ENCODE results near the gene GRK5. TPM values are rescaled to one million over a fixed set of nuclear protein-coding genes. Genes with fewer than 3 reads are reported as not detected.
"Not testable (repeated sequence)": the region's sequence is repeated elsewhere in the genome, so short reads cannot be mapped to it uniquely, and the experiment has no call there.

The GRK5 gene
- total RNA-seq, 4 donors from 2014 or later = 10.0 to 61.9 (median 18.1) TPM

- Histone ChIP-seq H3K36me3 (no peaks in the 10 kb centered on the region), H3K4me3 (no peak overlapping the region), H3K9me3 (no peaks in the 10 kb centered on the region), H3K27me3 (no peaks in the 10 kb centered on the region), H3K27ac (peak overlapping the region; percentile 51 to 76 (median 66)), H3K4me1 (peaks cover 0 to 11% (median 4%) of the 10 kb centered on the region in 4 donors)
- TF ChIP-seq CTCF (IDR thresholded peaks at IDR 0.05) = no peak
- TF ChIP-seq POLR2A (IDR thresholded peaks at IDR 0.05) = no peak
- DNase-seq = no peak
Measured at GRCh38 chr10:119222966-119223386, 15.6 kb downstream of the GRK5 start.

- no peaks in the 10 kb centered on the region for H3K27me3 ChIP-seq
- no peaks in the 10 kb centered on the region for H3K36me3 ChIP-seq
- H3K9me3 ChIP-seq = no peaks in the 10 kb centered on the region
- peaks cover 0 to 11% (median 4%) of the 10 kb centered on the region in 4 donors for H3K4me1 ChIP-seq
- H3K27ac ChIP-seq = peak overlapping the region in 1 of 4 donors; percentile 58
- no peak for DNase-seq
- no peak overlapping the region for H3K4me3 ChIP-seq
- TF ChIP-seq CTCF (IDR thresholded peaks at IDR 0.05) (no peak), POLR2A (IDR thresholded peaks at IDR 0.05) (no peak)
Measured at GRCh38 chr10:119225083-119225658, 17.8 kb downstream of the GRK5 start.

GRCh38 chr10:119227825-119228224 is 20.5 kb downstream of the GRK5 start:
- Histone ChIP-seq H3K4me1 (peaks cover 0 to 3% (median 0%) of the 10 kb centered on the region in 4 donors), H3K27me3 (no peaks in the 10 kb centered on the region), H3K36me3 (no peaks in the 10 kb centered on the region), H3K9me3 (no peaks in the 10 kb centered on the region), H3K27ac (no peak overlapping the region), H3K4me3 (no peak overlapping the region)
- no peak for DNase-seq
- TF ChIP-seq CTCF (IDR thresholded peaks at IDR 0.05) (no peak), POLR2A (IDR thresholded peaks at IDR 0.05) (no peak)

- Histone ChIP-seq H3K27ac (no peak overlapping the region), H3K36me3 (no peaks in the 10 kb centered on the region), H3K9me3 (no peaks in the 10 kb centered on the region), H3K27me3 (no peaks in the 10 kb centered on the region), H3K4me1 (peaks cover 0 to 30% (median 2%) of the 10 kb centered on the region in 4 donors), H3K4me3 (no peak overlapping the region)
- TF ChIP-seq CTCF (IDR thresholded peaks at IDR 0.05) (no peak), POLR2A (IDR thresholded peaks at IDR 0.05) (no peak)
- DNase-seq = no peak
Measured at GRCh38 chr10:119231654-119232053, 24.3 kb downstream of the GRK5 start.

GRCh38 chr10:119232439-119232838 is 25.1 kb downstream of the GRK5 start:
- H3K9me3 ChIP-seq, DNase-seq, H3K27me3 ChIP-seq, H3K27ac ChIP-seq, H3K4me3 ChIP-seq, H3K36me3 ChIP-seq: not testable (repeated sequence)
- H3K4me1 ChIP-seq = peaks cover 0 to 37% (median 2%) of the 10 kb centered on the region in 4 donors

GRCh38 chr10:119233123-119233820 is 25.9 kb downstream of the GRK5 start:
- no peak for DNase-seq
- peak overlapping the region in 2 of 4 donors; percentile 39 to 43 for H3K27ac ChIP-seq
- H3K4me3 ChIP-seq = no peak overlapping the region
- peaks cover 0 to 45% (median 2%) of the 10 kb centered on the region in 4 donors for H3K4me1 ChIP-seq
- no peaks in the 10 kb centered on the region for H3K36me3 ChIP-seq
- no peaks in the 10 kb centered on the region for H3K9me3 ChIP-seq
- no peaks in the 10 kb centered on the region for H3K27me3 ChIP-seq
- no peak for TF ChIP-seq POLR2A (IDR thresholded peaks at IDR 0.05)
- no peak for TF ChIP-seq CTCF (IDR thresholded peaks at IDR 0.05)

Data from Peyer's patch (tissue), 4 donors.